DND-41 (cell line): Measurements from ENCODE around the gene SUN2.

Experiments used
- ATAC-seq: fragments of 200-7000 bp; cut with Tn5 transposase; 3 replicates; pipeline ENCODE4 v1.9.1; 2021; ENCODE audit warnings: low read depth; ENCODE audit not compliant: insufficient read depth
- DNase-seq: peaks from one replicate; pipeline ENCODE4 v3.0.0-alpha.2; 2020
- H2AFZ ChIP-seq: 2 replicates; pipeline ENCODE4 v1.6.0; 2012; ENCODE audit warnings: low read depth, low read length
- H3K27ac ChIP-seq: 2 replicates; pipeline ENCODE4 v1.5.1; 2012; ENCODE audit warnings: low read length, inconsistent platforms
- H3K27me3 ChIP-seq: fragments of 200-600 bp; sonication (generic); 2 replicates; pipeline ENCODE4 v1.6.0; 2012; ENCODE audit warnings: low read length, mild to moderate bottlenecking, inconsistent platforms; ENCODE audit not compliant: insufficient read depth, poor library complexity
- H3K36me3 ChIP-seq: 2 replicates; pipeline ENCODE4 v1.5.1; 2012; ENCODE audit warnings: low read length, inconsistent platforms; ENCODE audit not compliant: insufficient read depth
- H3K4me1 ChIP-seq: 2 replicates; pipeline ENCODE4 v1.5.1; 2012; ENCODE audit warnings: mild to moderate bottlenecking, low read length; ENCODE audit not compliant: insufficient read depth
- H3K4me2 ChIP-seq: 2 replicates; pipeline ENCODE4 v1.6.0; 2012; ENCODE audit warnings: mild to moderate bottlenecking, moderate library complexity, low read length, inconsistent platforms; ENCODE audit not compliant: insufficient read depth
- H3K4me3 ChIP-seq, 2 experiments: fragments of 200-600 bp in 1 of 2; shearing (Covaris generic) in 1 of 2; 2 replicates each; pipeline ENCODE4 v1.5.1; 2012 to 2016; ENCODE audit warnings: inconsistent platforms in 2 of 2, low read length in 2 of 2, mild to moderate bottlenecking in 2 of 2, low read depth in 1 of 2, moderate library complexity in 1 of 2
- H3K79me2 ChIP-seq: 2 replicates; pipeline ENCODE4 v1.6.0; 2012; ENCODE audit warnings: low read length, inconsistent platforms; ENCODE audit not compliant: insufficient read depth
- H3K9ac ChIP-seq: 2 replicates; pipeline ENCODE4 v1.6.0; 2012; ENCODE audit warnings: low read depth, mild to moderate bottlenecking, inconsistent platforms, low read length, moderate library complexity
- H3K9me3 ChIP-seq: 2 replicates; pipeline ENCODE4 v1.5.1; 2012; ENCODE audit warnings: low read length, moderate library complexity, mild to moderate bottlenecking, inconsistent platforms; ENCODE audit not compliant: insufficient read depth, severe bottlenecking
- H4K20me1 ChIP-seq: 2 replicates; pipeline ENCODE4 v1.6.0; 2012; ENCODE audit warnings: low read length; ENCODE audit not compliant: insufficient read depth
- CTCF ChIP-seq: IDR thresholded peaks from 2 replicates; pipeline ENCODE4 v1.5.1; 2012; ENCODE audit warnings: borderline replicate concordance, low read length, moderate library complexity, mild to moderate bottlenecking; ENCODE audit not compliant: poor library complexity, severe bottlenecking; ENCODE audit errors: extremely low read depth
- EZH2 ChIP-seq: IDR thresholded peaks from 3 replicates; pipeline ENCODE4 v1.6.1; 2012; ENCODE audit warnings: borderline replicate concordance, low read depth, mild to moderate bottlenecking, moderate library complexity, low read length, inconsistent platforms; ENCODE audit not compliant: severe bottlenecking

SUN2 gene

DNA sequence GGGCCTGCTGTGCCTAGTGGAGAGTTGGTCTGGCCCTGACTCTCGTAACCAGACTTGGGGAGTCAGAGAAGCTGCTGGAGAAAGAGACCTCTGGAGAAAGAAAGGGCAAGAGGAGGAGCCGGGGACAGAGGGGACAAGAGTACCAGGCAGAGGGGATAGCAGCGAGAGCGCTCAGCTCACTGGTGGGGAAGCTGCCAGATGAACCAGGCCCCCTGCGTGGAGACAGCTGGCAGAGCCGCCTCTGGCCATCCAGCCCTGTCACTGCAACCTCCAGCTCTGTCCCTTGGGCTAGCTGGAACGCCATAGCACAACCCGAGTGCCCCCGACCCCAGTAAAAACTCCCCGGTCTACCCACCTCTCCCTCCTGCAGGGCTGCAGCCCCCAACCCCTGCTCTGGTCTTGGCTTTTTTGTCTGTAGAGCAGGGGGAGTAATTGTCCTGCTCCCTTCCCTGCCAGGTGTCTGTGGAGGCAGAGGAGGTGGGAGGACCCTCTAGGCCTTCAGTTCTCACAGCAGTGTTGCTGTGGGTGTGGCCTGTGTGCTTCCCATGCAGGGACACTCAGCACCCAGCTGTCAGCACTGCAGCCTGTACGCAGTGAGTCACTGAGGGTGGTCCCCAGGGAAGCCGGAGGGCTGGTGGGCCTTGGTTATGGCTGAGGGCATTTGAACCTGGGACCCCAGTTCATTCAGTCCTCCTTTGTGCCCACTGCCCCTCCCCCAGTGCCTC, 4.8 kb upstream of the SUN2 start:
- no peaks in the 10 kb centered on the region for H3K9me3 ChIP-seq
- H3K27ac ChIP-seq, result no peak overlapping the region
- no peaks in the 10 kb centered on the region for H3K36me3 ChIP-seq
- no peak overlapping the region for H3K4me3 ChIP-seq
- no peak for TF ChIP-seq CTCF
- no peaks in the 10 kb centered on the region for H4K20me1 ChIP-seq
- H3K9ac ChIP-seq, result no peak overlapping the region
- H3K4me1 ChIP-seq, result peaks cover 25% of the 10 kb centered on the region
- ATAC-seq (peak; percentile 42; the same call in 2 of the 3 replicates), DNase-seq (peak; percentile 52)
- peaks cover 6% of the 10 kb centered on the region for H3K79me2 ChIP-seq
- H3K27me3 ChIP-seq, result no peaks in the 10 kb centered on the region
- H2AFZ ChIP-seq, result no peak overlapping the region
- no peak overlapping the region for H3K4me2 ChIP-seq

DNA sequence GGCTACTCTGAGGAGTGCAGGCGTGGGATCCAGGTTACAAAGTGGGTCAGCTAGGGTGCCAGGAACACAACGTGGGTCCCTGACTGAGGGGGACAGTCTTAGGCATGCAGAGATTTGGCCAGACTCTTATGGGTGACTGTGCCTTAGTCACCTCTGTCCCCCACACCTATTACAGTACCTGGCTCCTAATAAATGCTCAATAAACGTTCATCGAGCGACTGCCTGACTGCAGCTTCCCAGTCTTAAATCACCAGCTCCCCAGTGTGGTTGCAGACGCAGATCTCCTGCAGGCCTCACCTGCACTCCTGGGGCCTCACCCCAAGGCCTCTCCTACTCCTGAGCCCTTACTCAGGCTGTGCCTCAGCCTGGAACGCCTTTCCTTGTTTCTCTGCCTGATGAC, 3.2 kb upstream of the SUN2 start:
- Histone ChIP-seq H3K79me2 (peaks cover 22% of the 10 kb centered on the region), H2AFZ (no peak overlapping the region), H3K27ac (no peak overlapping the region), H3K9me3 (no peaks in the 10 kb centered on the region), H3K4me3 (no peak overlapping the region), H3K36me3 (peaks cover 6% of the 10 kb centered on the region), H3K4me1 (peaks cover 35% of the 10 kb centered on the region), H3K4me2 (no peak overlapping the region), H4K20me1 (peaks cover 12% of the 10 kb centered on the region), H3K27me3 (no peaks in the 10 kb centered on the region), H3K9ac (no peak overlapping the region)
- TF ChIP-seq CTCF, result no peak
- no peak for TF ChIP-seq EZH2
- ATAC-seq (no peak), DNase-seq (no peak)

DNA sequence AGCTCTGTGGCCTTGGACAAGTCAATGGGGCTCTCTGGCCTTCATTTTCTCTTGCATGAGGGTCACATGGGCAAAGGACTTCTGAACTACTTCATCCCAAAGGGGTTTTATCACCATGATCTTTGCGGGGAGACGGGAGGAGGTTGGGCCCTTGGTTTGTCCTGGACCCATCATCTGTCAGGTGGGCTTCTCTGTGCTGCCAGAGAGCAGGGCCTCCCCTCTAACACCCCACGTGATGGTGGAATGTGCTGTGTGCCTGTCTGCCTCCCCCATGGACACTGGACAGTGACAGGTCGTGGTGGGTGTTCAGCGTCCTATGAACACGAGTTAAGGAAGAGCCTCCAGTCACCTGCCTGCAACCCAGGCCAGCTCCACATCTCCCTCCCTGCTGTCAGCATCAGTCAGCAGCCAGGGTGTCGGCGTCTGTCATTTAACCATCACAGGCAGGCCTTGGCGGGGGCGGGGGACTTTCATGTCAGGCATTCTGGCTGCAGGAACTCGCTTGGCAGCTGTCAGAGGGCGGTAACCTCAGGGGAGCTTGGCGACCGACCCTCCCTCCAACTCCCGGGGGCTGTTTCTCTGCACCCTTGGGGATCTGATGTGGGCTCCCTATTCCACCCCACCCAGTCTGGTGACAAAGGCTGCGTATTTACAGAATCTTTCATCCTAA, 2.6 kb upstream of the SUN2 start:
- Histone ChIP-seq H3K27me3 (no peaks in the 10 kb centered on the region), H2AFZ (no peak overlapping the region), H3K4me2 (peak overlapping the region; percentile 11), H3K9me3 (no peaks in the 10 kb centered on the region), H3K4me3 (no peak overlapping the region), H3K79me2 (peaks cover 28% of the 10 kb centered on the region), H4K20me1 (peaks cover 17% of the 10 kb centered on the region), H3K4me1 (peaks cover 41% of the 10 kb centered on the region), H3K27ac (no peak overlapping the region), H3K36me3 (peaks cover 12% of the 10 kb centered on the region), H3K9ac (no peak overlapping the region)
- ATAC-seq, result no peak
- TF ChIP-seq EZH2 (no peak), CTCF (no peak)
- peak; percentile 61 for DNase-seq
